Fibroblast of gingiva (primary cell): ENCODE results near the gene TUFT1.
"Not testable (repeated sequence)": the region's sequence is repeated elsewhere in the genome, so short reads cannot be mapped to it uniquely, and the experiment has no call there.

Experiments used
- DNase-seq: peaks from one replicate; pipeline ENCODE4 v3.0.0-alpha.2; 2011; ENCODE audit warnings: low read depth

The TUFT1 gene

GRCh38 chr1:151618470-151618869 is 78.4 kb downstream of the TUFT1 start:
- no peak for DNase-seq

GRCh38 chr1:151618996-151619395 is 78.9 kb downstream of the TUFT1 start:
- not testable (repeated sequence) for DNase-seq

GRCh38 chr1:151619489-151620093 is 79.5 kb downstream of the TUFT1 start:
- peak; percentile 45 for DNase-seq

GRCh38 chr1:151620286-151620685 is 80.2 kb downstream of the TUFT1 start:
- peak; percentile 62 for DNase-seq

GRCh38 chr1:151621351-151621750 is 81.2 kb downstream of the TUFT1 start:
- DNase-seq, result no peak

- DNase-seq, result no peak
These were observed 84.7 kb downstream of the TUFT1 start for GRCh38 chr1:151624783-151625182.

GRCh38 chr1:151626740-151627334 is 86.7 kb downstream of the TUFT1 start:
- no peak for DNase-seq

GRCh38 chr1:151629278-151629677 is 89.2 kb downstream of the TUFT1 start:
- no peak for DNase-seq
